Effector memory CD4-positive, alpha-beta T cell (primary cell): ENCODE results near the gene LPAR5.

Experiments
- DNase-seq, 3 donors: peaks; one replicate each; pipeline ENCODE4 v3.0.0-alpha.2; 2020
- H3K27ac ChIP-seq: 2 replicates; pipeline ENCODE4 v1.7.0; 2013; ENCODE audit warnings: mild to moderate bottlenecking, low read length, moderate library complexity; ENCODE audit not compliant: insufficient read depth, poor library complexity, severe bottlenecking
- H3K27me3 ChIP-seq: replicated peaks from 2 replicates; pipeline ENCODE4 v1.7.0; 2013; ENCODE audit warnings: mild to moderate bottlenecking, low read length; ENCODE audit not compliant: insufficient read depth, control insufficient read depth, poor library complexity, severe bottlenecking
- H3K36me3 ChIP-seq: 2 replicates; pipeline ENCODE4 v1.7.0; 2013; ENCODE audit warnings: mild to moderate bottlenecking, low read length, moderate library complexity; ENCODE audit not compliant: control insufficient read depth, insufficient read depth
- H3K4me1 ChIP-seq: 2 replicates; pipeline ENCODE4 v1.7.0; 2013; ENCODE audit warnings: low read length, mild to moderate bottlenecking; ENCODE audit not compliant: control insufficient read depth, insufficient read depth, poor library complexity, severe bottlenecking
- H3K4me3 ChIP-seq: 2 replicates; pipeline ENCODE4 v1.7.0; 2013; ENCODE audit warnings: low read length, low read depth, mild to moderate bottlenecking; ENCODE audit not compliant: insufficient read depth, poor library complexity, severe bottlenecking
- H3K9me3 ChIP-seq: 2 replicates; pipeline ENCODE4 v1.7.0; 2013; ENCODE audit warnings: mild to moderate bottlenecking, low read length, moderate library complexity; ENCODE audit not compliant: control insufficient read depth

LPAR5 gene

DNA sequence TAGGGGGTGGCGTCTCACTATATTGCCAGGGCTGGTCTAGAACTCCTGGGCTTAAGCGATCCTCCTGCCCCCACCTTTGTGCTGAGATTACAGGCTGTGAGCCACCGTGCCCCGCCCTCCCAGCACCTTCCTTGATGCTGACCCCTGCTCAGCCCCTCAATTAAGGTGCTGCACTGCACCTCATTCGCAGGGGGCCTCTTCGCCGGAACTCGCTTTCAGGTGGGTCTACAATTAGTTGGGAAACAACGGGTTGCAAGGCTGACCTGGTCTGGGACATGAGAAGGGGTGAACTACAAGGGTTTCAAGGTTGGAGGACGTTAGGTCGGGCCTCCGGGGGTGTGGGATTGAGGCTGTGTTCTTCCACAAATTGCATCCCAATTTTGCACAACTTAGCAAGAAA lies 66.4 kb downstream of the LPAR5 start:
- no peak overlapping the region for H3K4me3 ChIP-seq
- no peaks in the 10 kb centered on the region for H3K9me3 ChIP-seq
- no peak for DNase-seq
- H3K27me3 ChIP-seq = no peaks in the 10 kb centered on the region
- no peak overlapping the region for H3K27ac ChIP-seq
- peaks cover 14% of the 10 kb centered on the region for H3K4me1 ChIP-seq
- H3K36me3 ChIP-seq = peaks cover 51% of the 10 kb centered on the region
